NT2/D1 (cell line): ENCODE measurements around the gene TCP11L2.

Experiments
- YY1 ChIP-seq: IDR thresholded peaks from 2 replicates; pipeline ENCODE4 v1.6.1; 2011; ENCODE audit not compliant: insufficient read length, insufficient read depth
- ZNF274 ChIP-seq: IDR thresholded peaks from 2 replicates; pipeline ENCODE4 v1.6.1; 2011; ENCODE audit warnings: mild to moderate bottlenecking, low read depth, low read length

DNA sequence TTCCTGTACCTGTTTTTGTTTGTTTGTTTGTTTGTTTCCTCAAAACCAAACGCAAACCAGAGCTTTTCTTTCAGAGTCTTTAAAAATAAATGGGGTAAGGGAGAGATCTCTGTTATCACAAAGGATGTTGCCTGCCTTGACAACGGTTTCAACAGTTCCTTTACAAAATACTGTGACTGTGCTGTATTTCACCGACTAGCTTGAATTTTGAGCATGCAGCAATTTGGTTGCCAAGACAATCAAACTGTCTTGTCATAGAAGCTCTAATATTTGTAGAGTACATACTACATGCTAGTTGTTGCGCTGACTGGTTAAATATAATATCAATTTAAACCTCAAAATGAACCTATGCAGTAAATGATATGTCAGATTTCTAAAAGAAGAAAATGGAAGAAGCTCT lies 22.4 kb upstream of the TCP11L2 start:
- TF ChIP-seq ZNF274: no peak
- TF ChIP-seq YY1: no peak
